SK-N-SH treated with all-trans-retinoic acid at 6 μM for 48 hours (cell line): ENCODE measurements around the gene TNK1.

Source experiments
- ATAC-seq: fragments of 200-7000 bp; cut with Tn5 transposase; 3 replicates; pipeline ENCODE4 v1.9.1; 2020; ENCODE audit warnings: mild to moderate bottlenecking, moderate library complexity
- ARNTL ChIP-seq: fragments of 450-650 bp; formaldehyde crosslinking; IDR thresholded peaks from 2 replicates; pipeline ENCODE4 v1.5.0; 2020; ENCODE audit warnings: low read depth, mild to moderate bottlenecking, moderate library complexity, borderline replicate concordance
- CSDC2 ChIP-seq: fragments of 250-450 bp; sonication (Bioruptor Pico); IDR thresholded peaks from 2 replicates; pipeline ENCODE4 v1.5.0; 2020; ENCODE audit warnings: mild to moderate bottlenecking, moderate library complexity
- ESRRG ChIP-seq: fragments of 250-450 bp; sonication (Bioruptor Pico); IDR thresholded peaks from 2 replicates; pipeline ENCODE4 v1.6.1; 2021; ENCODE audit warnings: mild to moderate bottlenecking
- GLIS3 ChIP-seq: fragments of 250-450 bp; sonication (Bioruptor Pico); IDR thresholded peaks from 2 replicates; pipeline ENCODE4 v1.5.0; 2020; ENCODE audit warnings: mild to moderate bottlenecking, moderate library complexity
- OSR1 ChIP-seq: fragments of 250-450 bp; sonication (Bioruptor Pico); IDR thresholded peaks from 2 replicates; pipeline ENCODE4 v1.8.0; 2022; ENCODE audit warnings: moderate library complexity, mild to moderate bottlenecking, inconsistent platforms
- POU6F1 ChIP-seq: fragments of 250-450 bp; sonication (Bioruptor Pico); IDR thresholded peaks from 2 replicates; pipeline ENCODE4 v1.8.0; 2021; ENCODE audit warnings: low read depth, mild to moderate bottlenecking, moderate library complexity, borderline replicate concordance
- RARB ChIP-seq: fragments of 250-450 bp; sonication (Bioruptor Pico); IDR thresholded peaks from 2 replicates; pipeline ENCODE4 v1.8.0; 2021; ENCODE audit warnings: mild to moderate bottlenecking, moderate library complexity
- TCF4 ChIP-seq: fragments of 250-450 bp; sonication (Bioruptor Pico); IDR thresholded peaks from 2 replicates; pipeline ENCODE4 v1.8.0; 2021; ENCODE audit warnings: mild to moderate bottlenecking, moderate library complexity, borderline replicate concordance
- TOX ChIP-seq: fragments of 250-450 bp; sonication (Bioruptor Pico); IDR thresholded peaks from 2 replicates; pipeline ENCODE4 v1.8.0; 2021; ENCODE audit warnings: mild to moderate bottlenecking, moderate library complexity, borderline replicate concordance
- TSHZ2 ChIP-seq: fragments of 250-450 bp; sonication (Bioruptor Pico); IDR thresholded peaks from 2 replicates; pipeline ENCODE4 v1.5.0; 2020; ENCODE audit warnings: mild to moderate bottlenecking, moderate library complexity
- ZC3H10 ChIP-seq: fragments of 250-450 bp; sonication (Bioruptor Pico); IDR thresholded peaks from 2 replicates; pipeline ENCODE4 v1.5.1; 2021; ENCODE audit warnings: mild to moderate bottlenecking, moderate library complexity
- ZFP3 ChIP-seq: fragments of 250-450 bp; sonication (Bioruptor Pico); IDR thresholded peaks from 2 replicates; pipeline ENCODE4 v1.5.0; 2020; ENCODE audit warnings: mild to moderate bottlenecking, moderate library complexity
- ZFP30 ChIP-seq: fragments of 450-650 bp; formaldehyde crosslinking; IDR thresholded peaks from 2 replicates; pipeline ENCODE4 v1.5.0; 2022; ENCODE audit warnings: mild to moderate bottlenecking, moderate library complexity
- ZNF565 ChIP-seq: fragments of 450-650 bp; formaldehyde crosslinking; conservative IDR thresholded peaks from 2 replicates; pipeline ENCODE4 v1.5.0; 2020; ENCODE audit warnings: low read depth, mild to moderate bottlenecking, moderate library complexity
- ZNF70 ChIP-seq: fragments of 450-650 bp; formaldehyde crosslinking; IDR thresholded peaks from 2 replicates; pipeline ENCODE4 v1.5.0; 2020; ENCODE audit warnings: mild to moderate bottlenecking, moderate library complexity
- ZNF8 ChIP-seq: fragments of 450-650 bp; formaldehyde crosslinking; IDR thresholded peaks from 2 replicates; pipeline ENCODE4 v1.5.0; 2020; ENCODE audit warnings: mild to moderate bottlenecking, moderate library complexity
- TF ChIP-seq, protein P1 (sequence below): fragments of 250-450 bp; sonication (Bioruptor Pico); IDR thresholded peaks from 2 replicates; pipeline ENCODE4 v1.8.0; 2020; ENCODE audit warnings: mild to moderate bottlenecking, moderate library complexity, borderline replicate concordance
- TF ChIP-seq, protein P2 (sequence below): fragments of 250-450 bp; sonication (Bioruptor Pico); IDR thresholded peaks from 2 replicates; pipeline ENCODE4 v1.5.1; 2021; ENCODE audit warnings: mild to moderate bottlenecking, moderate library complexity

Gene TNK1

GRCh38 chr17:7423679-7424078 lies 42.8 kb downstream of the TNK1 start:
- ATAC-seq: no peak
- TF ChIP-seq OSR1 (no peak), CSDC2 (CRISPR knock-in tag) (no peak), TSHZ2 (CRISPR knock-in tag) (no peak), ESRRG (CRISPR knock-in tag) (no peak), POU6F1 (CRISPR knock-in tag) (no peak), ARNTL (no peak), ZNF70 (no peak), TOX (no peak), ZC3H10 (no peak), TCF4 (no peak), ZFP3 (CRISPR knock-in tag) (no peak), GLIS3 (no peak), ZFP30 (CRISPR knock-in tag) (no peak), RARB (no peak)
- TF ChIP-seq, protein P1, sequence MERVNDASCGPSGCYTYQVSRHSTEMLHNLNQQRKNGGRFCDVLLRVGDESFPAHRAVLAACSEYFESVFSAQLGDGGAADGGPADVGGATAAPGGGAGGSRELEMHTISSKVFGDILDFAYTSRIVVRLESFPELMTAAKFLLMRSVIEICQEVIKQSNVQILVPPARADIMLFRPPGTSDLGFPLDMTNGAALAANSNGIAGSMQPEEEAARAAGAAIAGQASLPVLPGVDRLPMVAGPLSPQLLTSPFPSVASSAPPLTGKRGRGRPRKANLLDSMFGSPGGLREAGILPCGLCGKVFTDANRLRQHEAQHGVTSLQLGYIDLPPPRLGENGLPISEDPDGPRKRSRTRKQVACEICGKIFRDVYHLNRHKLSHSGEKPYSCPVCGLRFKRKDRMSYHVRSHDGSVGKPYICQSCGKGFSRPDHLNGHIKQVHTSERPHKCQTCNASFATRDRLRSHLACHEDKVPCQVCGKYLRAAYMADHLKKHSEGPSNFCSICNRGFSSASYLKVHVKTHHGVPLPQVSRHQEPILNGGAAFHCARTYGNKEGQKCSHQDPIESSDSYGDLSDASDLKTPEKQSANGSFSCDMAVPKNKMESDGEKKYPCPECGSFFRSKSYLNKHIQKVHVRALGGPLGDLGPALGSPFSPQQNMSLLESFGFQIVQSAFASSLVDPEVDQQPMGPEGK (CRISPR knock-in tag): no peak
- TF ChIP-seq, protein P2, sequence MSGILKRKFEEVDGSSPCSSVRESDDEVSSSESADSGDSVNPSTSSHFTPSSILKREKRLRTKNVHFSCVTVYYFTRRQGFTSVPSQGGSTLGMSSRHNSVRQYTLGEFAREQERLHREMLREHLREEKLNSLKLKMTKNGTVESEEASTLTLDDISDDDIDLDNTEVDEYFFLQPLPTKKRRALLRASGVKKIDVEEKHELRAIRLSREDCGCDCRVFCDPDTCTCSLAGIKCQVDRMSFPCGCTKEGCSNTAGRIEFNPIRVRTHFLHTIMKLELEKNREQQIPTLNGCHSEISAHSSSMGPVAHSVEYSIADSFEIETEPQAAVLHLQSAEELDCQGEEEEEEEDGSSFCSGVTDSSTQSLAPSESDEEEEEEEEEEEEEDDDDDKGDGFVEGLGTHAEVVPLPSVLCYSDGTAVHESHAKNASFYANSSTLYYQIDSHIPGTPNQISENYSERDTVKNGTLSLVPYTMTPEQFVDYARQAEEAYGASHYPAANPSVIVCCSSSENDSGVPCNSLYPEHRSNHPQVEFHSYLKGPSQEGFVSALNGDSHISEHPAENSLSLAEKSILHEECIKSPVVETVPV (CRISPR knock-in tag): no peak

DNA sequence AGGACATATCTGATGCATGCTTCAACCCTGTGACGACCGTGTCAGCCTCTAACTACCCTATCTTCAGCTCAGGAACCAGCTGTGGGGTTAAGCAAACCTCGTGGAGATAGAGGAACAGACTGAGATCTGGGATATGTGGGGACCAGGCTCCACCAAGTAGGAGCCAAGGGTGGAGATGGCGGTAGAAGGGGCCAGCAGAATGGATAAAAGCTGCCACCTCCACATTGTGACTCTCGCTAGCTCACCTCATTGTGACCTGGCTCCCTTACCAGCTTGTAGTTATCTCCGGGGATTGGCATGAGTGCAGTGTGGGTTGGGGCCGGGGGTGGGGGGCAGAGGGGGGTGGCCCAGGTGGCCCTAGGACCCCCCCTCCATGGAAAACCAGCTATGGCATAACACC lies 44.4 kb downstream of the TNK1 start, which contains the start of gene SPEM2:
Gene SPEM2, plus strand, starts transcription at position 301 of the 400 bp plus-strand sequence. Its CDS starts 73 bp downstream, at position 374.
- no peak for ATAC-seq

More for the DNA sequence above, 44.4 kb downstream of the TNK1 start, which contains the start of gene SPEM2:
- TF ChIP-seq ZNF565 (CRISPR knock-in tag): no peak
- TF ChIP-seq TOX: no peak
- no peak for TF ChIP-seq ESRRG (CRISPR knock-in tag)
- TF ChIP-seq, protein P2 (CRISPR knock-in tag): no peak
- no peak for TF ChIP-seq ZNF8 (CRISPR knock-in tag)
- no peak for TF ChIP-seq TSHZ2 (CRISPR knock-in tag)
